HepG2 (cell line): ENCODE measurements around the gene KIF19. TPM values are rescaled to one million over a fixed set of nuclear protein-coding genes. Genes with fewer than 3 reads are reported as not detected.

ENCODE experiments used
- ATAC-seq: fragments of 200-7000 bp; cut with Tn5 transposase; 3 replicates; pipeline ENCODE4 v1.9.1; 2020; ENCODE audit warnings: mild to moderate bottlenecking, moderate library complexity
- BruUV-seq: library from RNA; stranded (reverse); fragments of 400-500 nt; replicated peaks from 2 replicates; lab custom pipeline; 2021; lab: Mats Ljungman, UMichigan
- CTCF ChIA-PET: fragments of 300-600 bp; formaldehyde crosslinking; extraction: SDS; loops from one replicate; lab custom pipeline; 2021; ENCODE audit warnings: low total read pairs, inconsistent platforms, low intra/inter-chr PET ratio; lab: Yijun Ruan, JAX
- POLR2A ChIA-PET: fragments of 350-600 bp; sonication (Branson Sonifier 250); formaldehyde crosslinking; loops from one replicate; lab custom pipeline; 2020; ENCODE audit warnings: antibody characterized with exemption, inconsistent platforms; lab: Yijun Ruan, JAX
- DNase-seq: peaks from one replicate; pipeline ENCODE4 v3.0.0-alpha.2; 2015; ENCODE audit warnings: low spot score
- FAIRE-seq: peaks from 3 replicates; lab custom pipeline; 2011; peaks lifted over from hg19 to GRCh38; lab: Jason Lieb, UNC
- H2AFZ ChIP-seq: one replicate; pipeline ENCODE4 v1.6.1; 2011; ENCODE audit warnings: low read length, inconsistent platforms
- H3K27ac ChIP-seq: fragments of 300-600 bp; 3 replicates; pipeline ENCODE4 v1.8.0; 2011; ENCODE audit warnings: mixed run types, mild to moderate bottlenecking, mixed read lengths, low read length, inconsistent platforms; ENCODE audit not compliant: insufficient read depth; ENCODE audit errors: extremely low read length
- H3K27me3 ChIP-seq, 2 experiments: fragments of 200-600 bp in 1 of 2; 2 replicates in 1 of 2; 3 replicates in 1 of 2; pipeline versions ENCODE4 v1.6.0 to v1.8.0; 2011; ENCODE audit warnings: low read length in 2 of 2, mild to moderate bottlenecking in 2 of 2, moderate library complexity in 2 of 2, inconsistent platforms in 1 of 2; ENCODE audit not compliant: insufficient read depth in 2 of 2, control insufficient read depth in 1 of 2
- H3K36me3 ChIP-seq, 2 experiments: fragments of 200-600 bp in 1 of 2; replicated peaks in 1 of 2; 2 replicates in 1 of 2; 3 replicates in 1 of 2; pipeline versions ENCODE4 v1.5.1 to v1.8.0; 2011; ENCODE audit warnings: low read length in 2 of 2, inconsistent platforms in 1 of 2; ENCODE audit not compliant: insufficient read depth in 2 of 2, control insufficient read depth in 1 of 2
- H3K4me1 ChIP-seq: 2 replicates; pipeline ENCODE4 v1.5.1; 2012; ENCODE audit warnings: low read length, inconsistent platforms; ENCODE audit not compliant: insufficient read depth
- H3K4me2 ChIP-seq: 2 replicates; pipeline ENCODE4 v1.6.0; 2011; ENCODE audit warnings: low read depth, low read length, inconsistent platforms
- H3K4me3 ChIP-seq, 3 experiments: fragments of 200-600 bp in 1 of 3; sonication (generic), shearing (Covaris generic) in 1 of 3; replicated peaks in 1 of 3; 2 replicates each; pipeline ENCODE4 v1.5.1; 2011 to 2016; ENCODE audit warnings: low read length in 3 of 3, inconsistent platforms in 2 of 3, low read depth in 2 of 3, mild to moderate bottlenecking in 2 of 3, control low read depth in 1 of 3, mixed read lengths in 1 of 3; ENCODE audit not compliant: insufficient read depth in 1 of 3
- H3K79me2 ChIP-seq: one replicate; pipeline ENCODE4 v1.6.1; 2011; ENCODE audit warnings: low read length, inconsistent platforms; ENCODE audit not compliant: insufficient read depth
- H3K9ac ChIP-seq: 2 replicates; pipeline ENCODE4 v1.6.0; 2011; ENCODE audit warnings: mild to moderate bottlenecking, low read depth, low read length, inconsistent platforms; ENCODE audit not compliant: insufficient read depth
- H3K9me3 ChIP-seq: 2 replicates; pipeline ENCODE4 v1.5.1; 2012; ENCODE audit warnings: mild to moderate bottlenecking, low read length
- H4K20me1 ChIP-seq: 2 replicates; pipeline ENCODE4 v1.6.0; 2011; ENCODE audit warnings: inconsistent platforms, mild to moderate bottlenecking, low read length, moderate library complexity; ENCODE audit not compliant: insufficient read depth
- ATF7 ChIP-seq, 2 experiments: fragments of 450-650 bp in 1 of 2; sonication (generic) in 1 of 2; formaldehyde crosslinking in 1 of 2; IDR thresholded peaks; 2 replicates each; pipeline versions ENCODE4 v1.4.0 to v1.6.1; 2016 to 2020; ENCODE audit warnings: antibody characterized with exemption in 1 of 2, mild to moderate bottlenecking in 1 of 2, missing genetic modification reagents in 1 of 2
- EP300 ChIP-seq, 3 experiments: sonication (generic) in 1 of 3; formaldehyde crosslinking in 1 of 3; IDR thresholded peaks; 2 replicates each; pipeline versions ENCODE4 v1.5.1 to v1.6.1; 2011 to 2020; ENCODE audit warnings: low read depth in 2 of 3, low read length in 2 of 3, borderline replicate concordance in 1 of 3, improper control_type of control experiment in 1 of 3, mild to moderate bottlenecking in 1 of 3, missing genetic modification reagents in 1 of 3, moderate library complexity in 1 of 3
- FOXP4 ChIP-seq: sonication (generic); formaldehyde crosslinking; IDR thresholded peaks from 2 replicates; pipeline ENCODE4 v1.4.0; 2020; ENCODE audit warnings: missing genetic modification reagents
- HOMEZ ChIP-seq: IDR thresholded peaks from 2 replicates; pipeline ENCODE4 v1.6.1; 2016; ENCODE audit warnings: low read depth
- KLF11 ChIP-seq: IDR thresholded peaks from 2 replicates; pipeline ENCODE4 v1.6.1; 2016; ENCODE audit warnings: missing compliant biosample characterization
- MTF1 ChIP-seq: sonication (generic); formaldehyde crosslinking; IDR thresholded peaks from 2 replicates; pipeline ENCODE4 v1.5.0; 2020; ENCODE audit warnings: missing genetic modification reagents
- REPIN1 ChIP-seq: sonication (generic); formaldehyde crosslinking; IDR thresholded peaks from 2 replicates; pipeline ENCODE4 v1.8.0; 2022; ENCODE audit warnings: missing genetic modification reagents, low read depth, mild to moderate bottlenecking, borderline replicate concordance
- SNAI1 ChIP-seq: sonication (generic); formaldehyde crosslinking; IDR thresholded peaks from 2 replicates; pipeline ENCODE4 v1.5.0; 2020; ENCODE audit warnings: mild to moderate bottlenecking, missing genetic modification reagents, borderline replicate concordance
- TBL1XR1 ChIP-seq: fragments of 150-350 bp; IDR thresholded peaks from 2 replicates; pipeline ENCODE4 v1.6.1; 2014; ENCODE audit warnings: borderline replicate concordance, low read length; ENCODE audit not compliant: partially characterized antibody
- ZFYVE20 ChIP-seq: sonication (generic); formaldehyde crosslinking; IDR thresholded peaks from 2 replicates; pipeline ENCODE4 v1.8.0; 2023; ENCODE audit warnings: low read depth, mild to moderate bottlenecking, moderate library complexity, missing genetic modification reagents, borderline replicate concordance
- ZNF614 ChIP-seq: IDR thresholded peaks from 2 replicates; pipeline ENCODE4 v1.6.1; 2018; ENCODE audit warnings: missing biosample characterization, missing genetic modification reagents, inconsistent platforms, borderline replicate concordance
- ZNF619 ChIP-seq: sonication (generic); formaldehyde crosslinking; IDR thresholded peaks from 2 replicates; pipeline ENCODE4 v1.4.0; 2020; ENCODE audit warnings: mild to moderate bottlenecking, missing genetic modification reagents
- WGBS: methylation state at CpG from one replicate; pipeline ENCODE4 v1.1.6; 2017; ENCODE audit warnings: low lambda C conversion rate; 5-methylcytosine and 5-hydroxymethylcytosine counted together
- in situ Hi-C: cut with HindIII; loops from 2 replicates; pipeline ENCODE4 v1.10.0; 2017; ENCODE audit warnings: low pct_unique_long_range_greater_than_20kb; ENCODE audit not compliant: extremely low pct_ligation_motif_present
- intact Hi-C: fragments of 100-400 bp; cut with micrococcal nuclease; formaldehyde crosslinking; loops from one replicate; pipeline ENCODE4 v1.10.0; 2022; ENCODE audit not compliant: unreplicated experiment
- polyA plus RNA-seq, 8 experiments: library from polyadenylated mRNA; depleted of rRNA in 3 of 8; stranded (reverse) in 7 of 8; unstranded in 1 of 8; fragments of >200 nt; fragmentation: Illumina TruSeq in 4 of 8; extraction: Trizol in 4 of 8; gene quantifications; 2 replicates each; pipeline versions ENCODE4 v1.2.1 to v1.2.3, GENCODE V29; 2011 to 2016; ENCODE audit warnings: low read depth in 4 of 8, missing spikeins in 1 of 8, mixed read lengths in 1 of 8; ENCODE audit not compliant: insufficient read depth in 1 of 8
- total RNA-seq, 5 experiments: library from RNA; depleted of rRNA; stranded (reverse); fragments of >200 nt; fragmentation: Illumina TruSeq; extraction: Trizol; gene quantifications; 2 replicates each; pipeline ENCODE4 v1.2.3, GENCODE V29; 2016; ENCODE audit warnings: low read depth in 1 of 5

KIF19 gene
- total and polyA plus RNA-seq, 2 of the 13 experiments (the other 11 are each of a cell fraction or from before 2014, with no cell fraction given) = not detected

GRCh38 chr17:74289688-74290087 lies 36.3 kb upstream of the KIF19 start:
- Histone ChIP-seq H3K27me3 (peaks cover 4 to 25% of the 10 kb centered on the region in 2 experiments; a peak in 3 of 5 replicates), H3K4me2 (no peak overlapping the region), H3K36me3 (no peaks in the 10 kb centered on the region), H4K20me1 (no peaks in the 10 kb centered on the region), H3K27ac (no peak overlapping the region), H3K4me1 (no peaks in the 10 kb centered on the region), H3K79me2 (no peaks in the 10 kb centered on the region), H3K9me3 (no peaks in the 10 kb centered on the region), H3K4me3 (no peak overlapping the region), H3K9ac (no peak overlapping the region), H2AFZ (no peak overlapping the region)
- ATAC-seq (no peak), FAIRE-seq (no peak), DNase-seq (no peak)
- in situ Hi-C loops = no loop called here
- POLR2A ChIA-PET = no interaction called here
- WGBS = 28% methylated on average over 11 of the region's 11 CpGs
- BruUV-seq = no TSS peak
- CTCF ChIA-PET = no interaction called here
- intact Hi-C loops = no loop called here
- TF ChIP-seq ZNF619 (CRISPR knock-in tag) (no peak), ATF7 (IDR thresholded peaks at IDR 0.05) (no peak), ATF7 (CRISPR knock-in tag; IDR thresholded peaks at IDR 0.05) (no peak), TBL1XR1 (no peak), SNAI1 (CRISPR knock-in tag) (no peak), MTF1 (CRISPR knock-in tag) (no peak), EP300 (IDR thresholded peaks at IDR 0.05; ENCODE audit: low read depth in 2 of 2, low read length in 2 of 2) (no peak), EP300 (CRISPR knock-in tag; IDR thresholded peaks at IDR 0.05; ENCODE audit: borderline replicate concordance) (no peak), KLF11 (CRISPR knock-in tag) (no peak), ZFYVE20 (CRISPR knock-in tag) (no peak), HOMEZ (no peak), FOXP4 (CRISPR knock-in tag) (no peak), REPIN1 (no peak), ZNF614 (no peak)
